Gastroesophageal sphincter (tissue), 4 donors: Measurements from ENCODE around the gene GUCA2A. TPM values are rescaled to one million over a fixed set of nuclear protein-coding genes. Genes with fewer than 3 reads are reported as not detected.

ENCODE experiments used
- ATAC-seq: fragments of 150-250 bp; one replicate; pipeline ENCODE4 v1.9.1; 2016; ENCODE audit warnings: mild to moderate bottlenecking, moderate library complexity
- H3K27ac ChIP-seq, 4 donors: fragments of 200-600 bp; sonication (generic) in 3 of 4; 1 replicate in 3 of 4; 2 replicates in 1 of 4; pipeline ENCODE4 v1.5.1; 2016 to 2019
- H3K27me3 ChIP-seq: fragments of 200-600 bp; sonication (generic); one replicate; pipeline ENCODE4 v1.5.1; 2019
- H3K36me3 ChIP-seq, 2 donors: fragments of 200-600 bp; sonication (generic); one replicate each; pipeline ENCODE4 v1.5.1; 2019; ENCODE audit warnings: control low read depth in 1 of 2
- H3K4me1 ChIP-seq, 3 donors: fragments of 200-600 bp; sonication (generic); 1 replicate in 2 of 3; 2 replicates in 1 of 3; pipeline ENCODE4 v1.5.1; 2016 to 2019; ENCODE audit warnings: control low read depth in 2 of 3
- H3K4me3 ChIP-seq, 2 donors: fragments of 200-600 bp; sonication (generic); one replicate each; pipeline ENCODE4 v1.5.1; 2019; ENCODE audit warnings: mild to moderate bottlenecking in 1 of 2, moderate library complexity in 1 of 2
- H3K9me3 ChIP-seq, 3 donors: fragments of 200-600 bp; sonication (generic); one replicate each; pipeline ENCODE4 v1.5.1; 2017 to 2019; ENCODE audit warnings: control low read depth in 2 of 3
- EP300 ChIP-seq: sonication (generic); formaldehyde crosslinking; IDR thresholded peaks from one replicate; pipeline ENCODE4 v1.6.1; 2017; ENCODE audit warnings: antibody characterized with exemption, mild to moderate bottlenecking
- POLR2A ChIP-seq, 2 donors: fragments of 450-650 bp; IDR thresholded peaks; one replicate each; pipeline ENCODE4 v1.6.1; 2017; ENCODE audit warnings: antibody characterized with exemption in 2 of 2, mild to moderate bottlenecking in 2 of 2, moderate library complexity in 1 of 2
- POLR2AphosphoS5 ChIP-seq: sonication (generic); formaldehyde crosslinking; IDR thresholded peaks from one replicate; pipeline ENCODE4 v1.6.1; 2017; ENCODE audit warnings: antibody characterized with exemption
- WGBS, 2 donors: methylation state at CpG; one replicate each; pipeline ENCODE4 v1.1.5; 2018; ENCODE audit warnings: low coverage in 1 of 2; 5-methylcytosine and 5-hydroxymethylcytosine counted together
- total RNA-seq, 4 donors: library from RNA; depleted of rRNA; stranded (reverse); fragments of >200 nt; gene quantifications; one replicate each; pipeline ENCODE4 v1.1.0, GENCODE V29; 2016
- TF ChIP-seq, protein P1 (sequence below), 4 experiments: fragments of 200-600 bp in 2 of 4; fragments of 450-650 bp in 2 of 4; sonication (generic) in 1 of 4; IDR thresholded peaks; one replicate each; pipeline ENCODE4 v1.5.1; 2017 to 2019; ENCODE audit warnings: antibody characterized with exemption in 4 of 4, mild to moderate bottlenecking in 2 of 4, moderate library complexity in 2 of 4

GUCA2A gene
- total RNA-seq, 4 donors from 2014 or later = not detected

DNA sequence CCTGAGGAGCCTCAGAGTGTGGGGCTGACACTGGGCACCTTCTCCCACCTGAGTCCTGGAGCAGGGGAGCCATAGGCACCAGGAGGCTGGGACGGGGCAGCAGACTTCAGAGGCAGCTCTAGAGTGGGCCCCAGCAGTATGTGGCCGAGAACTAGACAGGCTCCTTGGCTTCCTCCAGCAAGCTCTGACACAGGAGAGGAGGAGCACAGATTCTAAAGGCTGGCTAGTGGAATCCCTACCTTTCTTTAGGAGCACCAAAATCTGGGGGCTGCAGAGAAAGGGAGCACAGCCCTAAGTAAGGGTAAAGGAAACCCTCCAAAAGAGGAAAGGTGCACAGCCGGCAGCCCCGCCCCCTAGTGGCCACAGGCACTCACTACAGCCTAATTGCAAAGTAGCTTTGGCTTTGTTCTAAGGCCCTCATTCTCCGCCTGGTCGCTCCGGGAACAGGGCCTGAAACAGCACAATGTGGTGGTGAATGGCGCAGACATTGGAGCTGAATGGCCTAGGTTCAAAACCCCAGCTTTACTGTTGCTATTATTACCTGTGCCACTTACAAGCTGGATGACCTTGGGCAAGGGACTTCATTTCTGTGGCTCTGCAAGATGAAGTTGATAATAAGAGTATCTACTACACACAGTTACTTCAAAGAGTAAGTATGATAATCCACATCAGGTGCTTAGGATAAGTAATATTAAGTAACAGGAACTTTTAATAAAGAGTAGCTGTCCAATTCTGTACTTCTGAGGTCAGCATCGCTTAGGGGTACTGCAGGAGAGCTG is 8.8 kb upstream of the GUCA2A start:
- peaks cover 0 to 30% (median 0%) of the 10 kb centered on the region in 3 donors for H3K4me1 ChIP-seq
- H3K27ac ChIP-seq = no peak overlapping the region
- no peak overlapping the region for H3K4me3 ChIP-seq
- 44 to 56% methylated on average over 3 to 7 of the region's 9 CpGs for WGBS, 2 donors
- H3K27me3 ChIP-seq = peaks cover 14% of the 10 kb centered on the region
- ATAC-seq = peak; percentile 65
- no peaks in the 10 kb centered on the region for H3K9me3 ChIP-seq
- H3K36me3 ChIP-seq = peaks cover 0 to 8% of the 10 kb centered on the region in 2 donors
- TF ChIP-seq POLR2A (IDR thresholded peaks at IDR 0.05) (no peak), EP300 (no peak), POLR2AphosphoS5 (no peak)
- TF ChIP-seq, protein P1, sequence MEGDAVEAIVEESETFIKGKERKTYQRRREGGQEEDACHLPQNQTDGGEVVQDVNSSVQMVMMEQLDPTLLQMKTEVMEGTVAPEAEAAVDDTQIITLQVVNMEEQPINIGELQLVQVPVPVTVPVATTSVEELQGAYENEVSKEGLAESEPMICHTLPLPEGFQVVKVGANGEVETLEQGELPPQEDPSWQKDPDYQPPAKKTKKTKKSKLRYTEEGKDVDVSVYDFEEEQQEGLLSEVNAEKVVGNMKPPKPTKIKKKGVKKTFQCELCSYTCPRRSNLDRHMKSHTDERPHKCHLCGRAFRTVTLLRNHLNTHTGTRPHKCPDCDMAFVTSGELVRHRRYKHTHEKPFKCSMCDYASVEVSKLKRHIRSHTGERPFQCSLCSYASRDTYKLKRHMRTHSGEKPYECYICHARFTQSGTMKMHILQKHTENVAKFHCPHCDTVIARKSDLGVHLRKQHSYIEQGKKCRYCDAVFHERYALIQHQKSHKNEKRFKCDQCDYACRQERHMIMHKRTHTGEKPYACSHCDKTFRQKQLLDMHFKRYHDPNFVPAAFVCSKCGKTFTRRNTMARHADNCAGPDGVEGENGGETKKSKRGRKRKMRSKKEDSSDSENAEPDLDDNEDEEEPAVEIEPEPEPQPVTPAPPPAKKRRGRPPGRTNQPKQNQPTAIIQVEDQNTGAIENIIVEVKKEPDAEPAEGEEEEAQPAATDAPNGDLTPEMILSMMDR (IDR thresholded peaks at IDR 0.05) = peak in 3 of 4 experiments; percentile 91 to 95 (median 92)

DNA sequence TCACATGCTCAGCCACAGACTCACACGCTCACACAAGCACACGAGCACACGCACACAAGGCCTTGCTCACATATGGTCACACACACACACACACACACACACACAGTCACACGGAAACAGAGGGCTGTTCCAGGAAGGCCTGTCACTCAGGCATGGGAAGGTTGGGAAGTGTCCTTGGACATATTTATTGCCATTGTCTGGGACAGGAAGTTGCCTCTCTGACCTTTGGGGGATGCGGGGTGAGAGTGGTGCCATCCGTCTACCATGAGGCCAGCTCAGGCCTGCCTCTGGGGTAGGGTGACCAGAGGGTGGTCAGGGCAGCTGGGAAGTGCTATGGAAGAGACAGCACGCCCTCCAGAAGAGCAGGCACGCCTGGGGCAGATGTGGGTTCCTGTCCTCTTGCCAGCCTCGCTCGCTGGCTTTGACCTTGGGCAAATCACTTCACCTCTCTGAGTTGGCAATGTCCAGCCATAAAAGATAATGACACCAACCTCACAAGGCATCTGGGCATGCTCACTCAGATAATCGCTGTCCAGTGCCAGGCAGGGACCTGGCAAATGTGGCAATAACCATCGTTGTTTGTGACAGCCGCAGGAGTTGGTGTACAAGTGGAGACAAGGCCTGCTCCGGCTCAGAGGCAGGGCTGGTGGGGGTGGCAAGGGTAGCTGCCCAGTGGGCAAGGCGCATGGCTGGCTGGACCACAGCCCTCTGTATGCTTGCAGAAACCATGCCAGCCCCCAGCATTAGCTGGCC is 8.0 kb upstream of the GUCA2A start:
- Histone ChIP-seq H3K4me3 (no peak overlapping the region), H3K9me3 (no peaks in the 10 kb centered on the region), H3K27me3 (peaks cover 14% of the 10 kb centered on the region), H3K36me3 (peaks cover 0 to 8% of the 10 kb centered on the region in 2 donors), H3K4me1 (peaks cover 0 to 26% (median 0%) of the 10 kb centered on the region in 3 donors), H3K27ac (peak overlapping the region in 1 of 4 donors; percentile 1)
- TF ChIP-seq POLR2A (IDR thresholded peaks at IDR 0.05) = no peak
- TF ChIP-seq EP300 = no peak
- TF ChIP-seq, protein P1 (IDR thresholded peaks at IDR 0.05) = no peak
- TF ChIP-seq POLR2AphosphoS5 = no peak
- 20% methylated on average over 2 of the region's 15 CpGs; no CpG with 5 or more reads in 1 of the 2 donors for WGBS, 2 donors
- ATAC-seq = peak; percentile 27

DNA sequence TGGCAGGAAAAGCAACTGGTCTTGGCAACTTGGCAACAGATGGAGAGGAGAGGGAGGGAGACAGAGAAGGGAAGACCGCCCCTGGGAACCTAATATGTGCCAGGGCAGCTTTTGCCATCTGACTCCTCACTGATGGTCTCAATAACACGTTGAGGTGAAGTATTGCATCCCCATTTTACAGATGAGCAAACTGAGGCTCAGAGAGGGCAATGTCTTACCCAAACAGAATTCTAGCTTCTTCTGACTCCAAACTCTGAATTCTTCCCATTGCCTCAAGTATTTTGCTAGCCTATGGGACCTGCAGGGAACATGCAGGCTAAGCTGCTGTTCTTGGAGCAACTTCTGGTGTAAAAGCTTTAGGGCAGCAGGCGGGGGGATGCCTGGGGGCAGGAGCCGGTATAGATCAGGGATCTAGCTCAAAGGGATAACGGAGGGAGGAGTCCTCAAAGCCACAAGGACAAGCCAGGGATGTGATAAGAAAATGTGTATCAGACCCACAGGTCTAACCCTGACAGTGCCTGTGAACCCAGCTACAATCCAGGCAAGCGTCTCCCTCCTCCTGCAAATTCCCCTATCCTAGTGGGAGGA is 7.2 kb upstream of the GUCA2A start:
- Histone ChIP-seq H3K27me3 (peaks cover 14% of the 10 kb centered on the region), H3K27ac (peak overlapping the region in 1 of 4 donors; percentile 1), H3K9me3 (no peaks in the 10 kb centered on the region), H3K4me1 (peaks cover 0 to 19% (median 0%) of the 10 kb centered on the region in 3 donors), H3K4me3 (no peak overlapping the region), H3K36me3 (peaks cover 0 to 8% of the 10 kb centered on the region in 2 donors)
- WGBS, 2 donors = 53 to 75% methylated on average over 4 to 5 of the region's 6 CpGs
- no peak for ATAC-seq
- TF ChIP-seq POLR2AphosphoS5 (no peak), POLR2A (IDR thresholded peaks at IDR 0.05) (no peak), EP300 (no peak)
- TF ChIP-seq, protein P1 (IDR thresholded peaks at IDR 0.05) = no peak

DNA sequence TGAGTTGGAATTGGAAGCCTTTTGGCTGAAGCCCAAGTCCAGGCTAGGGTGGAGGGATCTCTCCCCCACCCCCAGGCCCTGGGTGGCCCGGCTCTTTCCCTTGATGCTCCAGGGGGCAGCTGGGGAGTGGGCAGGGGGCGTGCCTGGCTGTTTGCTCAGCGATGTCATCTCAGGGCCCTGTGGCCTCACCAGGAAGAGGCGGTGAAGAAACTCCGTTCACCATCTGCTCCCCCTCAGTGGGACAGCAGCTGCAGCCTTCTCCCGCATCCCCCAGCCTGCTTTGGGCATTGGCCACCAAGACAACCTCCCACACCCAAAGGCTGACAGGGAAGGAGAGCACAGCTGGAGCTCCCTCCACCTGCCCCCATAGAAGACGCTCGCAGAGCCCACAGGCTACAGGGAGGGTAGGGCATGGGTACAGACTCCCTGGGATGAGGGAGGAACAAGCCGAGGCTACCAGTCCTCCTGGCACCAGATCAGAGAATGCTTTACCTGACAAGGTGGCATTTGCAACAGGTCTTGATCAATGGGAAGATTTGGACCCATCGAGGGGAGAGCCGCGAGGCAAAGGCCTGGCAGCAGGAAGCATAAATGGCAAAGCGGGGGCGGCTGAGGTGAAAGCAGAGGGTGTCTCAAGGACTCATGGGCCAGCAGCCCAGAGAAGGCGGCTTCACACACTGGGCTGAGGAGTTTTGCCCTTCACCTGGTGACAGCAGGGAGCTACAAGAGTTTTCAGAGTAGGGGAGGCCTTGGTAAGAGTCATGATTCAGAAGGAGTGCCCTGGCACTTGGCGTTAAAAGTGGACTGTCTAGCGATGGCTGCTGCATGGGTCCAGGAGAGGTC is 6.5 kb upstream of the GUCA2A start:
- H3K27me3 ChIP-seq = peaks cover 14% of the 10 kb centered on the region
- peaks cover 0 to 17% (median 0%) of the 10 kb centered on the region in 3 donors for H3K4me1 ChIP-seq
- no peak overlapping the region for H3K27ac ChIP-seq
- H3K36me3 ChIP-seq = peaks cover 0 to 8% of the 10 kb centered on the region in 2 donors
- WGBS, 2 donors = 52 to 60% methylated on average over 3 to 12 of the region's 17 CpGs
- H3K9me3 ChIP-seq = no peaks in the 10 kb centered on the region
- no peak for ATAC-seq
- H3K4me3 ChIP-seq = no peak overlapping the region
- TF ChIP-seq POLR2AphosphoS5 (no peak), EP300 (no peak), POLR2A (IDR thresholded peaks at IDR 0.05) (no peak)
- TF ChIP-seq, protein P1 (IDR thresholded peaks at IDR 0.05) = no peak
